ENCODE results near the gene MYL7. TPM values are rescaled to one million over a fixed set of nuclear protein-coding genes. Genes with fewer than 3 reads are reported as not detected.

Gene MYL7
- total RNA-seq, 1 experiment from 2014 or later = 5.7 TPM

DNA sequence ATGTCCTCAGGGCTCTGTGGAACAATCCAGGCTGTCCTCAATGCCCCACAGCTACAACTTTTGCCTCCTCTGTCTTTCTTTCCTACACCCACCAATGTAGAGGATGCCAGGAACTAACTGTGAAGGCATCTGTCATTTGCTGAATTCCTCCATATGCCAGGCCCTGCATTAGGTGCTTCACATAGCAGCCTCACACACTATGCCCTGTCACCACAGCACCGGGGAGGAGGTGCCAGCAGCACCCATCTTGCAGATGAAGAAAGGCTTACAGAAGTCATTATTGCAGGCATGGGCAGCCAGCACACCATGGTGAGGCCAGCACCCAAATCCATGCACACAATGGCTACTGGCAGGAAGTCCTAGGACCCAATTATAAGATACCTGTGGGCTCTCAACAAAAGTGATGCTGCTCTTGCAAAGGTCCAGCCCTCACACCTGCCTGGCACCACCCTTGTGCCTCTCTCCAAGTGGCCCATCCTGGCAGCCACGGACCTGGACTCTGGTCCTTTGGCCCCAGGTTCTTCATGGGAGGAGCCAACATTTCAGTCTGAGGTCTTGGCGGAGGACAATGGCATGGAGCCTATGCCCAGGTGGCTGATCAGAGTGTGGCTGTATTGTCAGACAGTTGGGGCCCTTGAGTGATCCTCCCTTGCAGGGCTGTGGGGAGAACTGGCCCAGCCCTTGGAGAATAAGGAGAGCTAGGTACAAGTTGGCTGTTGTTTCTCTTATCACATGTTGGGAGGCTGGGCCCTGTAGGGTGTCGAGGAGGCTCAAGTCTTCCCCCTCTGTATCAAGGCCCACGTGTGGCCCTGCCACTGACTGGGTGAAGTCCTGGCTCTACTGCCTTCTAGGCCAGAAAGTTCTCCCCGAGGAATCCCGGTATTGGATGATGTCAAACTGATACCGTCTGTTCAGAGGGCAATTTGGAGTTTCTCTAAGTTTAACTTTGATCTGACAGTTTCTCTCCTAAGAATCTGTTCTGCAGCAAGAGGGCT lies 14.4 kb upstream of the MYL7 start:
- Histone ChIP-seq H4K91ac (ENCODE audit: insufficient read length, low read depth, low read length) (no peak overlapping the region), H3K9me3 (ENCODE audit: control insufficient read depth, low read depth, low read length) (no peaks in the 10 kb centered on the region), H2BK15ac (ENCODE audit: low read depth, low read length) (no peak overlapping the region), H2AFZ (ENCODE audit: low read length) (no peak overlapping the region), H2BK12ac (ENCODE audit: insufficient read length, low read depth, low read length) (no peak overlapping the region), H3K4me2 (ENCODE audit: insufficient read depth, insufficient read length, low read length) (no peak overlapping the region), H3K4me1 (ENCODE audit: insufficient read depth, low read length) (no peaks in the 10 kb centered on the region), H3K56ac (ENCODE audit: insufficient read length, low read depth, low read length) (no peak overlapping the region), H3K27ac (ENCODE audit: insufficient read length, low read depth, low read length) (no peak overlapping the region), H3K23me2 (ENCODE audit: insufficient read length, low read depth, low read length, poor library complexity, severe bottlenecking) (no peaks in the 10 kb centered on the region), H2BK5ac (ENCODE audit: insufficient read length, low read length) (no peak overlapping the region), H2AK5ac (ENCODE audit: insufficient read length, low read length) (no peak overlapping the region), H2BK120ac (ENCODE audit: low read depth, low read length, poor library complexity, severe bottlenecking) (no peak overlapping the region), H3K27me3 (ENCODE audit: insufficient read depth, low read length) (no peaks in the 10 kb centered on the region), H3K4ac (ENCODE audit: low read depth, low read length) (no peak overlapping the region), H3K79me2 (ENCODE audit: insufficient read depth, low read length) (no peaks in the 10 kb centered on the region), H3K79me1 (ENCODE audit: insufficient read depth, low read depth, low read length, poor library complexity, severe bottlenecking) (no peaks in the 10 kb centered on the region), H3K23ac (ENCODE audit: insufficient read length, low read depth, low read length) (no peak overlapping the region), H3K9ac (ENCODE audit: extremely low read depth, insufficient read length, low read length) (no peak overlapping the region), H3K14ac (ENCODE audit: insufficient read depth, low read length) (no peak overlapping the region; the same call in 1 of the 2 replicates), H4K20me1 (ENCODE audit: control insufficient read depth, insufficient read depth, insufficient read length) (no peaks in the 10 kb centered on the region), H3T11ph (ENCODE audit: low read length) (no peak overlapping the region), H3K18ac (ENCODE audit: insufficient read length, low read depth, low read length) (no peak overlapping the region), H4K8ac (replicated peaks; ENCODE audit: insufficient read length, low read depth, low read length) (no peak overlapping the region), H4K5ac (ENCODE audit: insufficient read length, low read depth, low read length) (no peak overlapping the region), H2BK20ac (ENCODE audit: low read depth, low read length, poor library complexity, severe bottlenecking) (no peak overlapping the region)
- DNase-seq = no peak
- Mint-ChIP-seq H3K4me3 (no peak overlapping the region), H3K27ac (no peak overlapping the region; a peak in 1 of 7 replicates), H3K4me1 (peaks cover 3 to 7% of the 10 kb centered on the region in 2 experiments; a peak in 2 of 4 replicates), H3K9me3 (no peaks in the 10 kb centered on the region), H3K27me3 (ENCODE audit: low read depth) (no peaks in the 10 kb centered on the region; the same call in 1 of the 2 replicates), H3K36me3 (ENCODE audit: insufficient read depth in 1 of 3, low read depth in 3 of 3) (no peaks in the 10 kb centered on the region)
- no CpG with 5 or more reads among the region's 8 CpGs for WGBS (ENCODE audit: extremely low coverage, insufficient read length, low lambda C conversion rate)
- TF ChIP-seq, protein P1, sequence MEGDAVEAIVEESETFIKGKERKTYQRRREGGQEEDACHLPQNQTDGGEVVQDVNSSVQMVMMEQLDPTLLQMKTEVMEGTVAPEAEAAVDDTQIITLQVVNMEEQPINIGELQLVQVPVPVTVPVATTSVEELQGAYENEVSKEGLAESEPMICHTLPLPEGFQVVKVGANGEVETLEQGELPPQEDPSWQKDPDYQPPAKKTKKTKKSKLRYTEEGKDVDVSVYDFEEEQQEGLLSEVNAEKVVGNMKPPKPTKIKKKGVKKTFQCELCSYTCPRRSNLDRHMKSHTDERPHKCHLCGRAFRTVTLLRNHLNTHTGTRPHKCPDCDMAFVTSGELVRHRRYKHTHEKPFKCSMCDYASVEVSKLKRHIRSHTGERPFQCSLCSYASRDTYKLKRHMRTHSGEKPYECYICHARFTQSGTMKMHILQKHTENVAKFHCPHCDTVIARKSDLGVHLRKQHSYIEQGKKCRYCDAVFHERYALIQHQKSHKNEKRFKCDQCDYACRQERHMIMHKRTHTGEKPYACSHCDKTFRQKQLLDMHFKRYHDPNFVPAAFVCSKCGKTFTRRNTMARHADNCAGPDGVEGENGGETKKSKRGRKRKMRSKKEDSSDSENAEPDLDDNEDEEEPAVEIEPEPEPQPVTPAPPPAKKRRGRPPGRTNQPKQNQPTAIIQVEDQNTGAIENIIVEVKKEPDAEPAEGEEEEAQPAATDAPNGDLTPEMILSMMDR (conservative IDR thresholded peaks at IDR 0.05) = no peak

Measured in H9 (cell line).